ENCODE results near the gene PHC1.

The PHC1 gene

DNA sequence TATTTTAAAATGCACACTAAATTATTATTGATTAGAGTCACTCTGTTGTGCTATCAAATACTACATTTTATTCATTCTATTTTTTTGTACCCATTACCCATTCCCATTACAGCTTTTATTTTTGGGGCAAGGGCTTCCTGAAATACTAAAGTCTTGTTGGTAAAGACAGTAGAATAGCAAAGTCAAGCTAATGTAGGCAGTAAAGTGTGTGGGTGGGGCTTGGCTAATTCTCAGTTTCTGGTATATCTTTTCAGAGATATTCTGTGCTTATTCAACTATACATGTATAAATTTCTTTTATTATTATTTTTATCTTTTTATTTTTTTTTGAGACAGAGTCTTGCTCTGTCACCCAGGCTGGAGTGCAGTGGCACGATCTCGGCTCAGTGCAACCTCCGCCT lies 22.3 kb upstream of the PHC1 start:
- no peaks in the 10 kb centered on the region for H3K27me3 ChIP-seq (ENCODE audit: insufficient read depth, low read length, poor library complexity)
- H3K9ac ChIP-seq (ENCODE audit: low read depth, low read length) = no peak overlapping the region
- H3K4me2 ChIP-seq (ENCODE audit: insufficient read depth, low read length) = no peak overlapping the region
- no peak overlapping the region for H2AFZ ChIP-seq (ENCODE audit: low read depth, low read length)
- H3K36me3 ChIP-seq (ENCODE audit: insufficient read depth, low read length) = no peaks in the 10 kb centered on the region
- H3K9me3 ChIP-seq (ENCODE audit: insufficient read depth, low read length, severe bottlenecking) = no peaks in the 10 kb centered on the region
- no peaks in the 10 kb centered on the region for H3K79me2 ChIP-seq (ENCODE audit: insufficient read depth, low read length)
- TF ChIP-seq, protein P1, sequence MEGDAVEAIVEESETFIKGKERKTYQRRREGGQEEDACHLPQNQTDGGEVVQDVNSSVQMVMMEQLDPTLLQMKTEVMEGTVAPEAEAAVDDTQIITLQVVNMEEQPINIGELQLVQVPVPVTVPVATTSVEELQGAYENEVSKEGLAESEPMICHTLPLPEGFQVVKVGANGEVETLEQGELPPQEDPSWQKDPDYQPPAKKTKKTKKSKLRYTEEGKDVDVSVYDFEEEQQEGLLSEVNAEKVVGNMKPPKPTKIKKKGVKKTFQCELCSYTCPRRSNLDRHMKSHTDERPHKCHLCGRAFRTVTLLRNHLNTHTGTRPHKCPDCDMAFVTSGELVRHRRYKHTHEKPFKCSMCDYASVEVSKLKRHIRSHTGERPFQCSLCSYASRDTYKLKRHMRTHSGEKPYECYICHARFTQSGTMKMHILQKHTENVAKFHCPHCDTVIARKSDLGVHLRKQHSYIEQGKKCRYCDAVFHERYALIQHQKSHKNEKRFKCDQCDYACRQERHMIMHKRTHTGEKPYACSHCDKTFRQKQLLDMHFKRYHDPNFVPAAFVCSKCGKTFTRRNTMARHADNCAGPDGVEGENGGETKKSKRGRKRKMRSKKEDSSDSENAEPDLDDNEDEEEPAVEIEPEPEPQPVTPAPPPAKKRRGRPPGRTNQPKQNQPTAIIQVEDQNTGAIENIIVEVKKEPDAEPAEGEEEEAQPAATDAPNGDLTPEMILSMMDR (IDR thresholded peaks at IDR 0.05; ENCODE audit: borderline replicate concordance, extremely low read depth, low read length, poor library complexity, severe bottlenecking) = no peak
- no peak for TF ChIP-seq EZH2 (IDR thresholded peaks at IDR 0.05; ENCODE audit: borderline replicate concordance, low read depth, low read length, severe bottlenecking)
- ATAC-seq (ENCODE audit: insufficient read depth, low read depth) (no peak), DNase-seq (no peak)
- H3K4me3 ChIP-seq (ENCODE audit: low read depth in 1 of 2, low read length in 2 of 2) = no peak overlapping the region
- no peak overlapping the region for H3K27ac ChIP-seq (ENCODE audit: low read length)
- H4K20me1 ChIP-seq (ENCODE audit: insufficient read depth, low read length) = no peaks in the 10 kb centered on the region
- peaks cover 4% of the 10 kb centered on the region; the same call in 1 of the 2 replicates for H3K4me1 ChIP-seq (ENCODE audit: insufficient read depth, low read length)

DNA sequence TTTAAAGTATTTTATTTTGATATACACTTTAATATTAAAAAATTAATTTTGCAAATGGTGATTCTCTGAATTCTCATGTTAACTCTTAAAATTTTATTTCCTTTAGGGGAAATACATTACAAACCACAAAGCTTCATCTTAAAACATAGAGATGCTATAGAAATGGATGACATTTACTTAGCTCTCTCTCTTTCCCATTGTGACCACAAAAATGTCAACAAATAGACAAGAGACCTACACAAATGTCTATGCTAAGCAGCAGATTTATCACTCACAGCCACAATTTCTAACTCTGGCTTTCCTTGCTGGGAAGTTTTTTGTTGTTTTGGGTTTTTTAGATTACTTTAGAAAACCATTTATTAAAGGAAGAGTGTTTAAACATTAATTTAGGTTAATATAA lies 19.9 kb upstream of the PHC1 start:
- H3K9ac ChIP-seq (ENCODE audit: low read depth, low read length) = no peak overlapping the region
- H4K20me1 ChIP-seq (ENCODE audit: insufficient read depth, low read length) = no peaks in the 10 kb centered on the region
- no peak overlapping the region for H2AFZ ChIP-seq (ENCODE audit: low read depth, low read length)
- no peak overlapping the region for H3K4me3 ChIP-seq (ENCODE audit: low read depth in 1 of 2, low read length in 2 of 2)
- H3K27me3 ChIP-seq (ENCODE audit: insufficient read depth, low read length, poor library complexity) = no peaks in the 10 kb centered on the region
- no peak for DNase-seq
- no peaks in the 10 kb centered on the region for H3K36me3 ChIP-seq (ENCODE audit: insufficient read depth, low read length)
- no peak overlapping the region for H3K27ac ChIP-seq (ENCODE audit: low read length)
- TF ChIP-seq, protein P1 (IDR thresholded peaks at IDR 0.05; ENCODE audit: borderline replicate concordance, extremely low read depth, low read length, poor library complexity, severe bottlenecking) = no peak
- TF ChIP-seq EZH2 (IDR thresholded peaks at IDR 0.05; ENCODE audit: borderline replicate concordance, low read depth, low read length, severe bottlenecking) = no peak
- no peak for ATAC-seq (ENCODE audit: insufficient read depth, low read depth)
- no peaks in the 10 kb centered on the region for H3K79me2 ChIP-seq (ENCODE audit: insufficient read depth, low read length)
- H3K4me1 ChIP-seq (ENCODE audit: insufficient read depth, low read length) = peaks cover 4% of the 10 kb centered on the region; the same call in 1 of the 2 replicates
- H3K9me3 ChIP-seq (ENCODE audit: insufficient read depth, low read length, severe bottlenecking) = no peaks in the 10 kb centered on the region
- H3K4me2 ChIP-seq (ENCODE audit: insufficient read depth, low read length) = no peak overlapping the region

DNA sequence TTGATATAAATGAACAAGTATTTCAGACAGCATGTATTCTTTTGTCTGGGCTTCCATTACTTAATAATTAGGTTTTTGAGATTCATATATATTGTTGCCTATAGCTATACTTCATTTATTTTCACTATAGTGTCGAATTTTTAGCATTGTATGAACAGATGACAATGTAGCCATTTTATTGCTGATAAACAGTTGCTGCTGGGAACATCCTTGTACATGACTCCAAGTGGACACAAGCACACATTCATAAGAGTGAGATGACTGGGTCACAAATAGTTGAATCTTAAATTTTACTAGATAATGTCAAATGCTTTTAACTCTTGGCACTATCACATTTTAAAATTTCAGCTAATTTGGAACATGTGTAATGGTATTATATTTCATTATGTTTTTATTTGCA lies 19.3 kb upstream of the PHC1 start:
- Histone ChIP-seq H4K20me1 (ENCODE audit: insufficient read depth, low read length) (no peaks in the 10 kb centered on the region), H3K4me3 (ENCODE audit: low read depth in 1 of 2, low read length in 2 of 2) (no peak overlapping the region), H2AFZ (ENCODE audit: low read depth, low read length) (no peak overlapping the region), H3K79me2 (ENCODE audit: insufficient read depth, low read length) (no peaks in the 10 kb centered on the region), H3K9ac (ENCODE audit: low read depth, low read length) (no peak overlapping the region), H3K9me3 (ENCODE audit: insufficient read depth, low read length, severe bottlenecking) (no peaks in the 10 kb centered on the region), H3K27me3 (ENCODE audit: insufficient read depth, low read length, poor library complexity) (no peaks in the 10 kb centered on the region), H3K4me2 (ENCODE audit: insufficient read depth, low read length) (no peak overlapping the region), H3K27ac (ENCODE audit: low read length) (no peak overlapping the region), H3K36me3 (ENCODE audit: insufficient read depth, low read length) (no peaks in the 10 kb centered on the region), H3K4me1 (ENCODE audit: insufficient read depth, low read length) (peaks cover 4% of the 10 kb centered on the region; the same call in 1 of the 2 replicates)
- no peak for ATAC-seq (ENCODE audit: insufficient read depth, low read depth)
- no peak for DNase-seq
- no peak for TF ChIP-seq EZH2 (IDR thresholded peaks at IDR 0.05; ENCODE audit: borderline replicate concordance, low read depth, low read length, severe bottlenecking)
- TF ChIP-seq, protein P1 (IDR thresholded peaks at IDR 0.05; ENCODE audit: borderline replicate concordance, extremely low read depth, low read length, poor library complexity, severe bottlenecking) = no peak

DNA sequence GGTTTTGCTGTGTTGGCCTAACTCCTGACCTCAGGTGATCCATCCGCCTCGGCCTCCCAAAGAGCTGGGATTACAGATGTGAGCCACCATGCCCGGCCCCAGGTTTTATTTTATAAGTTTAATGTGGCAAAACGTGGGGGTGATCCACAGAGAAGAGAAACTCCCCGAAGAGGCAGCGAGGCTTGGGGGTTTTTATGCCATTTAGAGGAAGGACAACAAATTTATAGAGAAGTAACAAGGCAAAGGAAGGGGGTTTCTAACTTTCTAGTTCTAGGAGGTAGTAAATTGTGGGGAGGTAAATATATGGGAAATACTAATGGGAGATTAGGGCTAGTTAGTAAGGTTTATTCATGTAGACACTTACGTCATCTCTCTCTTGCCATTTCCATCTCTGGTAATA lies 17.2 kb upstream of the PHC1 start:
- Histone ChIP-seq H3K4me3 (ENCODE audit: low read depth in 1 of 2, low read length in 2 of 2) (no peak overlapping the region), H3K4me2 (ENCODE audit: insufficient read depth, low read length) (no peak overlapping the region), H3K9ac (ENCODE audit: low read depth, low read length) (no peak overlapping the region), H3K9me3 (ENCODE audit: insufficient read depth, low read length, severe bottlenecking) (no peaks in the 10 kb centered on the region), H3K79me2 (ENCODE audit: insufficient read depth, low read length) (no peaks in the 10 kb centered on the region), H3K36me3 (ENCODE audit: insufficient read depth, low read length) (no peaks in the 10 kb centered on the region), H3K27ac (ENCODE audit: low read length) (no peak overlapping the region), H2AFZ (ENCODE audit: low read depth, low read length) (no peak overlapping the region), H3K27me3 (ENCODE audit: insufficient read depth, low read length, poor library complexity) (no peaks in the 10 kb centered on the region), H3K4me1 (ENCODE audit: insufficient read depth, low read length) (no peaks in the 10 kb centered on the region), H4K20me1 (ENCODE audit: insufficient read depth, low read length) (no peaks in the 10 kb centered on the region)
- ATAC-seq (ENCODE audit: insufficient read depth, low read depth) (no peak), DNase-seq (no peak)
- TF ChIP-seq, protein P1 (IDR thresholded peaks at IDR 0.05; ENCODE audit: borderline replicate concordance, extremely low read depth, low read length, poor library complexity, severe bottlenecking) = no peak
- no peak for TF ChIP-seq EZH2 (IDR thresholded peaks at IDR 0.05; ENCODE audit: borderline replicate concordance, low read depth, low read length, severe bottlenecking)

Data from DND-41 (cell line).